Ureter (tissue), 1 donor: ENCODE results near the gene STAG1. TPM values are rescaled to one million over a fixed set of nuclear protein-coding genes. Genes with fewer than 3 reads are reported as not detected.

Experiments used
- DNase-seq: peaks from one replicate; pipeline ENCODE4 v3.0.0-alpha.2; 2020; ENCODE audit warnings: low spot score
- total RNA-seq: library from RNA; stranded (reverse); gene quantifications from one replicate; pipeline ENCODE4 v1.2.4, GENCODE V29; 2023
- donor health status: DM: yes; HTN: yes; CAD: no.

The STAG1 gene
- total RNA-seq, 1 donor from 2014 or later: 49.7 TPM

GRCh38 chr3:136332302-136332701 is 419.9 kb downstream of the STAG1 start:
- no peak for DNase-seq

GRCh38 chr3:136330900-136331299 is 421.3 kb downstream of the STAG1 start:
- DNase-seq: no peak

- DNase-seq: no peak
These were observed 422.6 kb downstream of the STAG1 start for GRCh38 chr3:136329593-136329992.

- DNase-seq: no peak
These were observed 424.5 kb downstream of the STAG1 start for GRCh38 chr3:136327671-136328070.

GRCh38 chr3:136326316-136326715 is 425.9 kb downstream of the STAG1 start:
- no peak for DNase-seq

- DNase-seq: no peak
These were observed 440.2 kb downstream of the STAG1 start for GRCh38 chr3:136311968-136312367.

GRCh38 chr3:136311261-136311660 is 440.9 kb downstream of the STAG1 start:
- DNase-seq: no peak

- no peak for DNase-seq
These were observed 446.3 kb downstream of the STAG1 start for GRCh38 chr3:136305879-136306278.

GRCh38 chr3:136300444-136300843 is 451.7 kb downstream of the STAG1 start:
- DNase-seq: no peak

- no peak for DNase-seq
These were observed 454.4 kb downstream of the STAG1 start for GRCh38 chr3:136297826-136298225.

GRCh38 chr3:136296960-136297359 is 455.2 kb downstream of the STAG1 start:
- no peak for DNase-seq

- DNase-seq: no peak
These were observed 458.0 kb downstream of the STAG1 start for GRCh38 chr3:136294176-136294575.

- DNase-seq: no peak
These were observed 458.9 kb downstream of the STAG1 start for GRCh38 chr3:136293279-136293678.

GRCh38 chr3:136292500-136292899 is 459.7 kb downstream of the STAG1 start:
- DNase-seq: no peak

GRCh38 chr3:136291302-136291701 is 460.9 kb downstream of the STAG1 start:
- DNase-seq: no peak

Other genes with a start within 250 kb of the STAG1 start
- 4.0 TPM for gene SLC35G2, start 66.7 kb upstream of the STAG1 start, total RNA-seq
- gene NCK1, start 109.8 kb upstream of the STAG1 start, total RNA-seq: 42.0 TPM
- 4.3 TPM for gene IL20RB, start 205.6 kb upstream of the STAG1 start, total RNA-seq